GM23338 (cell line): ENCODE measurements around the gene ING3. TPM values are rescaled to one million over a fixed set of nuclear protein-coding genes. Genes with fewer than 3 reads are reported as not detected.

Experiments
- ATAC-seq: fragments of 200-7000 bp; cut with Tn5 transposase; 3 replicates; pipeline ENCODE4 v1.9.1; 2020
- DNase-seq: peaks from one replicate; pipeline ENCODE4 v3.0.0-alpha.2; 2015; ENCODE audit warnings: low spot score
- H2AFZ ChIP-seq: fragments of 200-600 bp; sonication (generic); 2 replicates; pipeline ENCODE4 v1.8.0; 2016; ENCODE audit warnings: antibody characterized with exemption, mild to moderate bottlenecking, moderate library complexity
- H3F3A ChIP-seq: fragments of 200-600 bp; sonication (generic); replicated peaks from 2 replicates; pipeline ENCODE4 v1.8.0; 2017; ENCODE audit warnings: antibody characterized with exemption, mixed run types, low read depth
- H3K27ac ChIP-seq: fragments of 200-600 bp; sonication (generic); 2 replicates; pipeline ENCODE4 v1.6.1; 2016; ENCODE audit warnings: low read depth
- H3K27me3 ChIP-seq: fragments of 200-600 bp; sonication (generic); 2 replicates; pipeline ENCODE4 v1.8.0; 2016; ENCODE audit warnings: mild to moderate bottlenecking, mixed run types, moderate library complexity; ENCODE audit not compliant: insufficient read depth
- H3K36me3 ChIP-seq: fragments of 200-600 bp; sonication (generic); 2 replicates; pipeline ENCODE4 v1.8.0; 2016; ENCODE audit warnings: mild to moderate bottlenecking; ENCODE audit not compliant: insufficient read depth
- H3K4me1 ChIP-seq: fragments of 200-600 bp; sonication (generic); 2 replicates; pipeline ENCODE4 v1.8.0; 2016; ENCODE audit warnings: mild to moderate bottlenecking, moderate library complexity; ENCODE audit not compliant: insufficient read depth
- H3K4me2 ChIP-seq: fragments of 200-600 bp; sonication (generic); 2 replicates; pipeline ENCODE4 v1.7.1; 2017; ENCODE audit warnings: mixed run types
- H3K4me3 ChIP-seq: fragments of 200-600 bp; sonication (generic); 2 replicates; pipeline ENCODE4 v1.6.1; 2016; ENCODE audit warnings: mixed run types
- H3K79me2 ChIP-seq: fragments of 200-600 bp; sonication (generic); replicated peaks from 2 replicates; pipeline ENCODE4 v1.8.0; 2017; ENCODE audit warnings: mild to moderate bottlenecking; ENCODE audit not compliant: insufficient read depth
- H3K9me2 ChIP-seq: fragments of 200-600 bp; sonication (generic); 2 replicates; pipeline ENCODE4 v1.8.0; 2017; ENCODE audit not compliant: insufficient read depth
- H4K20me1 ChIP-seq: fragments of 200-600 bp; sonication (generic); replicated peaks from 2 replicates; pipeline ENCODE4 v1.8.0; 2017; ENCODE audit warnings: mild to moderate bottlenecking; ENCODE audit not compliant: insufficient read depth
- H3K27ac Mint-ChIP-seq: 2 replicates; pipeline ENCODE4 v1.8.0; 2020; ENCODE audit warnings: inconsistent platforms, mild to moderate bottlenecking, moderate library complexity, mixed read lengths
- H3K27me3 Mint-ChIP-seq: 3 replicates; pipeline ENCODE4 v1.8.0; 2022; ENCODE audit warnings: low read depth, mild to moderate bottlenecking, moderate library complexity, mixed read lengths, inconsistent platforms; ENCODE audit not compliant: insufficient read depth, poor library complexity
- H3K36me3 Mint-ChIP-seq: 3 replicates; pipeline ENCODE4 v1.8.0; 2021; ENCODE audit warnings: low read depth, mild to moderate bottlenecking, inconsistent platforms, moderate library complexity, mixed read lengths
- H3K4me1 Mint-ChIP-seq: 3 replicates; pipeline ENCODE4 v1.8.0; 2020; ENCODE audit warnings: mild to moderate bottlenecking, inconsistent platforms, mixed read lengths
- H3K4me3 Mint-ChIP-seq: 3 replicates; pipeline ENCODE4 v1.8.0; 2021; ENCODE audit warnings: moderate library complexity, mild to moderate bottlenecking, inconsistent platforms, mixed read lengths
- H3K9me3 Mint-ChIP-seq: 3 replicates; pipeline ENCODE4 v1.8.0; 2020; ENCODE audit warnings: moderate library complexity, mild to moderate bottlenecking, inconsistent platforms, mixed read lengths
- CREB1 ChIP-seq: fragments of 250-450 bp; sonication (Bioruptor Pico); IDR thresholded peaks from 2 replicates; pipeline ENCODE4 v1.5.0; 2020; ENCODE audit warnings: low read depth, mild to moderate bottlenecking, moderate library complexity
- CTCF ChIP-seq, 2 experiments: fragments of 200-600 bp in 1 of 2; sonication (generic) in 1 of 2; conservative IDR thresholded peaks; 2 replicates each; pipeline versions ENCODE4 v1.5.1 to v1.6.1; 2016 to 2017; ENCODE audit warnings: antibody characterized with exemption in 2 of 2, low read depth in 2 of 2, mild to moderate bottlenecking in 2 of 2, moderate library complexity in 1 of 2
- EZH2 ChIP-seq: fragments of 200-600 bp; sonication (generic); IDR thresholded peaks from one replicate; pipeline ENCODE4 v1.8.0; 2017; ENCODE audit warnings: antibody characterized with exemption, mild to moderate bottlenecking, low read depth; ENCODE audit not compliant: unreplicated experiment
- ZNF331 ChIP-seq: fragments of 250-450 bp; sonication (Bioruptor Pico); IDR thresholded peaks from 2 replicates; pipeline ENCODE4 v1.5.0; 2020; ENCODE audit warnings: low read depth, mild to moderate bottlenecking, moderate library complexity
- ZNF462 ChIP-seq: fragments of 250-450 bp; sonication (Bioruptor Pico); IDR thresholded peaks from 2 replicates; pipeline ENCODE4 v1.5.0; 2020; ENCODE audit warnings: mild to moderate bottlenecking, moderate library complexity
- polyA plus RNA-seq: library from polyadenylated mRNA; unstranded; fragments of >200 nt; fragmentation: Nextera tagmentation; extraction: Ambion mirVana; gene quantifications from 2 replicates; pipeline ENCODE4 v1.2.1, GENCODE V29; 2016
- total RNA-seq: library from RNA; depleted of rRNA; stranded (reverse); fragments of >200 nt; shearing (Covaris generic); gene quantifications from 2 replicates; pipeline ENCODE4 v1.2.3, GENCODE V29; 2014

ING3 gene
- total and polyA plus RNA-seq, 2 experiments from 2014 or later = 17.8 to 26.2 TPM

- H3K4me1 Mint-ChIP-seq = no peaks in the 10 kb centered on the region
- TF ChIP-seq CREB1 (CRISPR knock-in tag) = no peak
- peak in 1 of 2 experiments; percentile 31; a peak in 2 of 4 replicates for TF ChIP-seq CTCF (conservative IDR thresholded peaks at IDR 0.05; ENCODE audit: low read depth in 2 of 2)
- TF ChIP-seq EZH2 = no peak
- no peaks in the 10 kb centered on the region for H3K79me2 ChIP-seq
- no peaks in the 10 kb centered on the region for H3F3A ChIP-seq
- no peaks in the 10 kb centered on the region for H3K9me3 Mint-ChIP-seq
- H3K27ac Mint-ChIP-seq = no peak overlapping the region
- H3K27me3 ChIP-seq = no peaks in the 10 kb centered on the region
- peaks cover 2% of the 10 kb centered on the region for H3K27me3 Mint-ChIP-seq
- H3K4me3 ChIP-seq = no peak overlapping the region
- no peaks in the 10 kb centered on the region for H3K9me2 ChIP-seq
- H3K36me3 ChIP-seq = no peaks in the 10 kb centered on the region
- DNase-seq = no peak
- no peaks in the 10 kb centered on the region for H4K20me1 ChIP-seq
- H3K4me2 ChIP-seq = no peak overlapping the region
- no peaks in the 10 kb centered on the region for H3K4me1 ChIP-seq
- H3K27ac ChIP-seq = no peak overlapping the region
- H3K36me3 Mint-ChIP-seq = no peaks in the 10 kb centered on the region
- no peak overlapping the region for H3K4me3 Mint-ChIP-seq
- no peak overlapping the region for H2AFZ ChIP-seq
- no peak for ATAC-seq
Observed at GRCh38 chr7:120941064-120941463, 9.5 kb upstream of the ING3 start.

GRCh38 chr7:120941856-120942255 lies 8.7 kb upstream of the ING3 start:
- H3K27ac Mint-ChIP-seq = no peak overlapping the region

More at GRCh38 chr7:120941856-120942255, 8.7 kb upstream of the ING3 start:
- no peaks in the 10 kb centered on the region for H3K9me3 Mint-ChIP-seq
- no peaks in the 10 kb centered on the region for H3K79me2 ChIP-seq
- TF ChIP-seq ZNF462 (CRISPR knock-in tag) (no peak), CTCF (conservative IDR thresholded peaks at IDR 0.05; ENCODE audit: low read depth in 2 of 2) (no peak), CREB1 (CRISPR knock-in tag) (no peak), ZNF331 (no peak)
- no peak for DNase-seq
- H3K4me1 ChIP-seq = no peaks in the 10 kb centered on the region
- ATAC-seq = no peak
- H3K9me2 ChIP-seq = no peaks in the 10 kb centered on the region
- H3K36me3 ChIP-seq = no peaks in the 10 kb centered on the region
- H2AFZ ChIP-seq = no peak overlapping the region
- H3K27me3 ChIP-seq = no peaks in the 10 kb centered on the region
- H3K27me3 Mint-ChIP-seq = peaks cover 2% of the 10 kb centered on the region
- no peaks in the 10 kb centered on the region for H4K20me1 ChIP-seq
- H3K36me3 Mint-ChIP-seq = no peaks in the 10 kb centered on the region
- no peak overlapping the region for H3K27ac ChIP-seq
- H3F3A ChIP-seq = no peaks in the 10 kb centered on the region
- no peak overlapping the region for H3K4me2 ChIP-seq
- H3K4me3 Mint-ChIP-seq = no peak overlapping the region
- no peaks in the 10 kb centered on the region for H3K4me1 Mint-ChIP-seq
- no peak overlapping the region for H3K4me3 ChIP-seq
